Endometrial microvascular endothelial cells (primary cell): ENCODE results near the gene TAMALIN. TPM values are rescaled to one million over a fixed set of nuclear protein-coding genes. Genes with fewer than 3 reads are reported as not detected.

Experiments used
- in situ Hi-C: cut with HindIII; loops from 2 replicates; pipeline ENCODE4 v1.10.0; 2017; ENCODE audit warnings: low sequenced_read_pairs, low pct_unique_long_range_greater_than_20kb; ENCODE audit errors: inconsistent ontology term
- total RNA-seq: library from RNA; depleted of rRNA; stranded (reverse); fragments of >200 nt; gene quantifications from one replicate; pipeline ENCODE4 v1.2.3, GENCODE V29; 2015; ENCODE audit errors: inconsistent ontology term

Gene TAMALIN
- total RNA-seq, 1 donor from 2014 or later = 30.8 TPM

GRCh38 chr12:52049688-52050087 is 42.9 kb downstream of the TAMALIN start:
- in situ Hi-C loops = no loop called here

GRCh38 chr12:52050116-52050757 is 43.5 kb downstream of the TAMALIN start:
- in situ Hi-C loops = no loop called here

- in situ Hi-C loops = no loop called here
Observed at GRCh38 chr12:52050758-52051541, 44.2 kb downstream of the TAMALIN start, which contains the start of gene NR4A1. Gene NR4A1, plus strand, starts transcription at chr12:52051442. Its CDS starts 2,887 bp downstream, at chr12:52054329.

GRCh38 chr12:52052468-52053186 is 45.9 kb downstream of the TAMALIN start:
- in situ Hi-C loops = no loop called here

GRCh38 chr12:52053536-52054209 is 46.9 kb downstream of the TAMALIN start:
- in situ Hi-C loops = no loop called here

GRCh38 chr12:52054231-52054832 is 47.6 kb downstream of the TAMALIN start:
- in situ Hi-C loops = no loop called here

GRCh38 chr12:52054833-52055730 is 48.3 kb downstream of the TAMALIN start:
- in situ Hi-C loops = no loop called here

- in situ Hi-C loops = no loop called here
Observed at GRCh38 chr12:52055731-52056711, 49.3 kb downstream of the TAMALIN start.

- in situ Hi-C loops = no loop called here
Observed at GRCh38 chr12:52056801-52057637, 50.3 kb downstream of the TAMALIN start.

GRCh38 chr12:52057638-52058576 is 51.2 kb downstream of the TAMALIN start:
- in situ Hi-C loops = no loop called here

- in situ Hi-C loops = no loop called here
Observed at GRCh38 chr12:52058631-52059361, 52.0 kb downstream of the TAMALIN start.

GRCh38 chr12:52059582-52060497 is 53.1 kb downstream of the TAMALIN start:
- in situ Hi-C loops = no loop called here

- in situ Hi-C loops = no loop called here
Observed at GRCh38 chr12:52060498-52061177, 53.9 kb downstream of the TAMALIN start.
